Nephron progenitor cell (in vitro differentiated cells): Measurements from ENCODE around the gene PCSK1.

Source experiments
- DNase-seq: peaks from one replicate; pipeline ENCODE4 v3.0.0; 2021
- H3K27ac Mint-ChIP-seq: 2 replicates; pipeline ENCODE4 v1.8.0; 2021; ENCODE audit warnings: mild to moderate bottlenecking, moderate library complexity, mixed read lengths
- H3K27me3 Mint-ChIP-seq: 2 replicates; pipeline ENCODE4 v1.8.0; 2021; ENCODE audit warnings: mild to moderate bottlenecking, low read depth, mixed read lengths; ENCODE audit not compliant: poor library complexity
- H3K36me3 Mint-ChIP-seq: 2 replicates; pipeline ENCODE4 v1.8.0; 2021; ENCODE audit warnings: low read depth, mixed read lengths
- H3K4me1 Mint-ChIP-seq: 2 replicates; pipeline ENCODE4 v1.8.0; 2021; ENCODE audit warnings: mixed read lengths
- H3K4me3 Mint-ChIP-seq: 2 replicates; pipeline ENCODE4 v1.8.0; 2021; ENCODE audit warnings: mild to moderate bottlenecking, moderate library complexity, mixed read lengths
- H3K9me3 Mint-ChIP-seq: 2 replicates; pipeline ENCODE4 v1.8.0; 2021; ENCODE audit warnings: mild to moderate bottlenecking, moderate library complexity, mixed read lengths
- TF ChIP-seq, protein P1 (sequence below): fragments of 200-600 bp; sonication (generic); IDR thresholded peaks from 2 replicates; pipeline ENCODE4 v1.5.0; 2021; ENCODE audit warnings: antibody characterized with exemption

The PCSK1 gene

DNA sequence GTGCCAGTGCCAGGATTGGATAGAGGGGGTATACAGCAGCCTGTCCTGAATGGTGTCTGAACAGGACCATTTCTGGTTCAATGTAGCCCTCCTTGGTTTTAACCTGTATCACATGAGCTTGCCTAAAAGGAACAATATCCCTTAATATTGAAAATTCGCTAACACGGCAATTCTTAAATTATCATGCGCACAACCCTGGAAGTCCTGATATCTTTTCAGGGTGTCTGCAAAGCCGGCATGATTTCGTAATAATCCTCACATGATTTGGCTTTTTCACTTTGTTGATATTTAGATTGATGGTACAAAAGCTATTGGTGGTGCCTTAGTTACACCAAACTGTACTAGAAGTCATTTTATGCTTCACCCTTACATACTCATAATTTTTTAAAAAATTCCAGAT is 53.2 kb downstream of the PCSK1 start:
- Mint-ChIP-seq H3K36me3 (no peaks in the 10 kb centered on the region), H3K4me3 (no peak overlapping the region), H3K4me1 (peaks cover 7% of the 10 kb centered on the region), H3K27me3 (no peaks in the 10 kb centered on the region), H3K9me3 (no peaks in the 10 kb centered on the region), H3K27ac (no peak overlapping the region)
- no peak for DNase-seq
- TF ChIP-seq, protein P1, sequence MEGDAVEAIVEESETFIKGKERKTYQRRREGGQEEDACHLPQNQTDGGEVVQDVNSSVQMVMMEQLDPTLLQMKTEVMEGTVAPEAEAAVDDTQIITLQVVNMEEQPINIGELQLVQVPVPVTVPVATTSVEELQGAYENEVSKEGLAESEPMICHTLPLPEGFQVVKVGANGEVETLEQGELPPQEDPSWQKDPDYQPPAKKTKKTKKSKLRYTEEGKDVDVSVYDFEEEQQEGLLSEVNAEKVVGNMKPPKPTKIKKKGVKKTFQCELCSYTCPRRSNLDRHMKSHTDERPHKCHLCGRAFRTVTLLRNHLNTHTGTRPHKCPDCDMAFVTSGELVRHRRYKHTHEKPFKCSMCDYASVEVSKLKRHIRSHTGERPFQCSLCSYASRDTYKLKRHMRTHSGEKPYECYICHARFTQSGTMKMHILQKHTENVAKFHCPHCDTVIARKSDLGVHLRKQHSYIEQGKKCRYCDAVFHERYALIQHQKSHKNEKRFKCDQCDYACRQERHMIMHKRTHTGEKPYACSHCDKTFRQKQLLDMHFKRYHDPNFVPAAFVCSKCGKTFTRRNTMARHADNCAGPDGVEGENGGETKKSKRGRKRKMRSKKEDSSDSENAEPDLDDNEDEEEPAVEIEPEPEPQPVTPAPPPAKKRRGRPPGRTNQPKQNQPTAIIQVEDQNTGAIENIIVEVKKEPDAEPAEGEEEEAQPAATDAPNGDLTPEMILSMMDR = no peak

- DNase-seq = no peak
- no peaks in the 10 kb centered on the region for H3K36me3 Mint-ChIP-seq
- no peaks in the 10 kb centered on the region for H3K9me3 Mint-ChIP-seq
- H3K27me3 Mint-ChIP-seq = peaks cover 9% of the 10 kb centered on the region
- peaks cover 7% of the 10 kb centered on the region for H3K4me1 Mint-ChIP-seq
- TF ChIP-seq, protein P1 = no peak
- H3K4me3 Mint-ChIP-seq = no peak overlapping the region
- H3K27ac Mint-ChIP-seq = no peak overlapping the region
Measured at GRCh38 chr5:96377597-96377996, 55.5 kb downstream of the PCSK1 start.

DNA sequence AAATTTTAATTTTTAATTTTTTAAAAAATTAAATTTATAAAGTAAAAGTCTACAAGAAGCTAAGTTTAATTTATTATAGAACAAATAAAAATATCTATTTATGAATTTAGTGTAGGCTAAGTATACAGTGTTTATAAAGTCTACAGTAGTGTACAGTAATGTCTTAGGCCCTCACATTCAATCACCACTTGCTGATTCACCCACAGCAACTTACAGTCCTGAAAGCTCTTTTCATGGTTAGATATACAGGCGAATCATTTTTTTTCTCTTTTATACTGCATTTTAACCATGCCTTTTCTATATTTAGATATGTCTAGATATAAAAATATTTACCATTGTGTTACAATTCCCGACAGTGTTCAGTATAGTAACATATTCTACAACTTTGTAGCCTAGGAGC is 55.9 kb downstream of the PCSK1 start:
- Mint-ChIP-seq H3K4me1 (peaks cover 7% of the 10 kb centered on the region), H3K9me3 (no peaks in the 10 kb centered on the region), H3K27me3 (peaks cover 9% of the 10 kb centered on the region), H3K36me3 (no peaks in the 10 kb centered on the region), H3K4me3 (no peak overlapping the region), H3K27ac (no peak overlapping the region)
- TF ChIP-seq, protein P1 = no peak
- no peak for DNase-seq

- peaks cover 9% of the 10 kb centered on the region for H3K27me3 Mint-ChIP-seq
- H3K36me3 Mint-ChIP-seq = no peaks in the 10 kb centered on the region
- H3K9me3 Mint-ChIP-seq = no peaks in the 10 kb centered on the region
- no peaks in the 10 kb centered on the region for H3K4me1 Mint-ChIP-seq
- no peak overlapping the region for H3K27ac Mint-ChIP-seq
- no peak for DNase-seq
- H3K4me3 Mint-ChIP-seq = no peak overlapping the region
- TF ChIP-seq, protein P1 = no peak
Measured at GRCh38 chr5:96374653-96375052, 58.4 kb downstream of the PCSK1 start.

DNA sequence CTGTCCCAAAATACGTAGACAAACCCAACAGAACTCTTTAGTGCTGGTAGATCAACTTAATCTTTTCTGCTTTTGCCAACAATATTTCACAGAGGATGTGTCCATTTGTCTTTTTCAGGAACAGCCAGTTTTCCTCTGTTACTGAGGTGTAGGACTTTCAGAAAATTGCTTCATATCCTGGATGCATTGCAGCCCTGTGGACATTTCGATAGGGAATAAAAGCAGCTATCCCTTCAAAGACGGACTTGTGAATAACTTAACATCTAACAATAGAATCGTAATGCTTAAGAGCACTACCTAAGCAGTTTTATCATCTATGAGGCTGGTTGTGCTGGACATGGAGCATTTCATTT is 59.7 kb downstream of the PCSK1 start:
- no peak overlapping the region for H3K4me3 Mint-ChIP-seq
- TF ChIP-seq, protein P1 = no peak
- H3K36me3 Mint-ChIP-seq = no peaks in the 10 kb centered on the region
- H3K27me3 Mint-ChIP-seq = peaks cover 9% of the 10 kb centered on the region
- H3K27ac Mint-ChIP-seq = no peak overlapping the region
- no peaks in the 10 kb centered on the region for H3K4me1 Mint-ChIP-seq
- DNase-seq = no peak
- H3K9me3 Mint-ChIP-seq = peaks cover 4% of the 10 kb centered on the region

DNA sequence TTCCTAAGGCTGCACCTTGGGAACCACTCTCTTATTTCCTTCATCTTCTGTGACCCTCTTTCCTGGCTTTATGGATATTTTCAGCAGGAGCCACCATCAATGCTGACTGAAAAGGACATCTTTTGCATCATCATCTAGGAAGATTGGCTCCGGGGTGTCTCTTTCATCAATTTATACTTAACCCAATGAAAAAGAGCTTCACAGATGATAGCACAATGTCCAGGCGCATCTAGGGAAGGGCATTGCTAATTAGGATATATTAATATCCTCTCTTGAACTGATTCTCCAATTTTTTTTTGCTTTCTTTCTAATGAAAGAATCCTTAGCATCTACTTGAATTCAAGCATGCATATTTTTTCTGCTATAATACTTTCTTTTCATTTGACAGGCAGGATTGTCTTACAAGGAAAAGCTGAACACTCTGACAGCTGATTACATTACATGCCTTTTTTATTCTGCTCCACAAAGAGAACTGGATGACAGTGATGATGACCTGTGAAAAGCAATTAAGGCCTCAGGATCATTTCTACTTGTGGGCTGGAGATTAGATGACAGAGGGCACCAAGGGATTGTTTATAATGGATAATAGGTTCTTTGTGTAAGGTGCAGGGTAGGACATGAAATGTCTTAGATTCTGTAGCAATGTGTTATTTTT is 60.2 kb downstream of the PCSK1 start:
- Mint-ChIP-seq H3K4me1 (no peaks in the 10 kb centered on the region), H3K4me3 (no peak overlapping the region), H3K36me3 (peaks cover 3% of the 10 kb centered on the region), H3K9me3 (peaks cover 7% of the 10 kb centered on the region), H3K27ac (no peak overlapping the region), H3K27me3 (peaks cover 9% of the 10 kb centered on the region)
- TF ChIP-seq, protein P1 = no peak
- no peak for DNase-seq
